ENCODE results near the gene SPI1.

Gene SPI1

DNA sequence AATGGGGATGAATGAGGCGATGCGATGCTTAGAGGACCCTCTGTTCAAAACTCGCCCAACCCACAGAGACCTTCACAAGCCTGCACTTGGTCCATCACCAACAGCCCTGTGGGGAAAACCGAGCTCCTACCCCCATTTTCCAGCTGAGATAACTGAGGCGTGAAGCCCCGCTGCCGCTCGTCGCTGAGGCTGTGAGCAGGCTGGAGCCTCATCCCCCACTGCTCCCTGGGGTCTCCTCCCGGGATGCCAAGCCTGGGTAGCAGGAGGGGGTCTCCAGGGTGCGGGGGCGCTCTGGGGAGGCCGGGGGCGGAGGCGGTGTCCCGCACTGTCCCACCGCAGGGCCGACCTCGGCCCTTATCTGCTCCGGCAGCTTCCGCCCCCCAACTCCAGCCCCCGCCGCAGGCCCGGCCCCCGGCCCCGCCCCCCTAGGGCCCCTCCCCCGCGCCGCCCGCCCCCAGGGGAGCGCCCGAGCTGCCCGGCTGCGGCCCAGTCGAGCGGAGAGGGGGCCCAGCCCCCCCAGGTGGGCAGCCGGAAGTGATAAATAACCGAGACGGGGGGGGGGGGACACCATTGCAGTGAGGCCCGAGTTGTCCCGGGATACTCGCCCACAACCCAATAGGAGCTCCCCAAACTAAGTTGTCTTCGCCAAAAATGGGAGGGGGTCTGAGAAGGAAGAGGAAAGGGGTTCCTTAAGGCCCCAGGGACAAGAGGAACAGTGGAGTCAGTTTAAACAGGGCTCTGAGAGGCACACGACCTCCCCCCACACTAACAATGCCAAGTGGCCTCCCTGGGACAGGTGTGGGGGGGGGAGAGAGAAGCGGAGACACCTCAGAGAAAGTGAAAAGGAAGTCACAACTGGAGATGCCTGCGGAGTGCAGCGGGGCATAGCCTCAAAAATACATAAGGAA is 21.8 kb upstream of the SPI1 start:
- peak overlapping the region; percentile 64 for H3K4me3 ChIP-seq (ENCODE audit: low read length)
- peak overlapping the region; percentile 92 for H3K27ac ChIP-seq (ENCODE audit: low read length)
- H3K9me3 ChIP-seq (ENCODE audit: control insufficient read depth, low read depth, low read length): no peaks in the 10 kb centered on the region
- H3K4me1 ChIP-seq (ENCODE audit: control insufficient read depth, low read depth, low read length): peaks cover 14% of the 10 kb centered on the region
- peak overlapping the region; percentile 53 for H3K9ac ChIP-seq (ENCODE audit: low read length)
- H3K36me3 ChIP-seq (ENCODE audit: control insufficient read depth, low read depth, low read length): no peaks in the 10 kb centered on the region
- H3K27me3 ChIP-seq (ENCODE audit: control insufficient read depth, insufficient read depth, low read length): no peaks in the 10 kb centered on the region

DNA sequence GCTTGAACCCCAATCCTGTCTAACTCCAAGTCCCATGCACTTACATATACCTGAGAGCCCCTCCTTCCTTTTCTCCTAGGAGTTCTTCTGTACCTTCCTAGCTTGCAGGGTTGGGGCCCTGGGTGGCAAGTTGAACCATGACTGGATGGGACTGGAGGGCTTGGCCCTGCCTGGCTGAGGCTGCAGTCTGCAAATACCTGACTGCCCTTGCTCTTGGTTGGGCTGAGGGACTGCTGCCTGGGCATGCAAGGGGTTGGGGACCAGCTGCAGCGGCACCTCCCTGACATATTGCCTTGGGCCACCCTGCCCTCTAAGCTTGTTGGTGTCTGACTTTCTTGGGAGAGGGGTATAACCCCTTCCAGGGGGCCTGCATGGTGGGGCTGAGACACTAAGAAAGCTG is 20.2 kb upstream of the SPI1 start:
- H3K36me3 ChIP-seq (ENCODE audit: control insufficient read depth, low read depth, low read length): no peaks in the 10 kb centered on the region
- H3K27me3 ChIP-seq (ENCODE audit: control insufficient read depth, insufficient read depth, low read length): no peaks in the 10 kb centered on the region
- H3K9ac ChIP-seq (ENCODE audit: low read length): no peak overlapping the region
- H3K4me3 ChIP-seq (ENCODE audit: low read length): no peak overlapping the region
- H3K4me1 ChIP-seq (ENCODE audit: control insufficient read depth, low read depth, low read length): peaks cover 14% of the 10 kb centered on the region
- H3K9me3 ChIP-seq (ENCODE audit: control insufficient read depth, low read depth, low read length): no peaks in the 10 kb centered on the region
- H3K27ac ChIP-seq (ENCODE audit: low read length): no peak overlapping the region

DNA sequence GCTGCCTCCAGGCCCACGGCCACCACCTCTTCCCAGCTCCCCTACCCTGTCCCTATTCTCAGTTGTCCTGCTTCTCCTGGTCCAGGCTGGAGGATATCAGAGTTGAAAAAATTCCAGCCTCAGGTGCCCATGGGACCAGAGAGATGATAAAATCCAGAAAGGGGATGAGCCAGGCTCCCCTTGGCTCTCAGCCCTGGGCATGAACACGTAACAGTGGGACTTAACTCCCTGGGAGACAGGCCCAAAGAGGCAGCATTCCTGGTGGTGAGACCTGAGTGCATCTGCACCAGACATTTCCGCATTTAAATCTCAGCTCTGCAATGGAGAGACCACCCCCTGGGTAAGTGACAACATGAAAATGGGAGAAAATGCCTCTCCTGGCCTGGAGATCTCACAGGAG is 19.7 kb upstream of the SPI1 start:
- Histone ChIP-seq H3K27ac (ENCODE audit: low read length) (no peak overlapping the region), H3K4me1 (ENCODE audit: control insufficient read depth, low read depth, low read length) (peaks cover 14% of the 10 kb centered on the region), H3K27me3 (ENCODE audit: control insufficient read depth, insufficient read depth, low read length) (no peaks in the 10 kb centered on the region), H3K9ac (ENCODE audit: low read length) (no peak overlapping the region), H3K9me3 (ENCODE audit: control insufficient read depth, low read depth, low read length) (no peaks in the 10 kb centered on the region), H3K36me3 (ENCODE audit: control insufficient read depth, low read depth, low read length) (no peaks in the 10 kb centered on the region), H3K4me3 (ENCODE audit: low read length) (no peak overlapping the region)

DNA sequence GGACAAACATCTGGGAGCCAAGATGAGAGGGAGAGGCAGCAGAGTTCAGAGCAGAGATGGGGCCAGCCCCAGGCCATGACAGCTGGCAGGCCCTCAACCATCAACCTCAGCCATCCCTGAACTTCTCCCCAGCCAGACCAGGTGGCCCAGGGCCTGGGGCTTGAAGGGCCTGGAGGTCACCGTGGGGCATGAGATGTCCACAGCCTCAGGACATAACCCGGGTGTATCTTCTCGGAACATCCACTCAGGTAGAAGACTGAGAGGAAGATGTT is 17.6 kb upstream of the SPI1 start:
- H3K27ac ChIP-seq (ENCODE audit: low read length): no peak overlapping the region
- H3K27me3 ChIP-seq (ENCODE audit: control insufficient read depth, insufficient read depth, low read length): no peaks in the 10 kb centered on the region
- no peaks in the 10 kb centered on the region for H3K9me3 ChIP-seq (ENCODE audit: control insufficient read depth, low read depth, low read length)
- no peak overlapping the region for H3K4me3 ChIP-seq (ENCODE audit: low read length)
- peaks cover 7% of the 10 kb centered on the region for H3K4me1 ChIP-seq (ENCODE audit: control insufficient read depth, low read depth, low read length)
- H3K9ac ChIP-seq (ENCODE audit: low read length): no peak overlapping the region
- no peaks in the 10 kb centered on the region for H3K36me3 ChIP-seq (ENCODE audit: control insufficient read depth, low read depth, low read length)

DNA sequence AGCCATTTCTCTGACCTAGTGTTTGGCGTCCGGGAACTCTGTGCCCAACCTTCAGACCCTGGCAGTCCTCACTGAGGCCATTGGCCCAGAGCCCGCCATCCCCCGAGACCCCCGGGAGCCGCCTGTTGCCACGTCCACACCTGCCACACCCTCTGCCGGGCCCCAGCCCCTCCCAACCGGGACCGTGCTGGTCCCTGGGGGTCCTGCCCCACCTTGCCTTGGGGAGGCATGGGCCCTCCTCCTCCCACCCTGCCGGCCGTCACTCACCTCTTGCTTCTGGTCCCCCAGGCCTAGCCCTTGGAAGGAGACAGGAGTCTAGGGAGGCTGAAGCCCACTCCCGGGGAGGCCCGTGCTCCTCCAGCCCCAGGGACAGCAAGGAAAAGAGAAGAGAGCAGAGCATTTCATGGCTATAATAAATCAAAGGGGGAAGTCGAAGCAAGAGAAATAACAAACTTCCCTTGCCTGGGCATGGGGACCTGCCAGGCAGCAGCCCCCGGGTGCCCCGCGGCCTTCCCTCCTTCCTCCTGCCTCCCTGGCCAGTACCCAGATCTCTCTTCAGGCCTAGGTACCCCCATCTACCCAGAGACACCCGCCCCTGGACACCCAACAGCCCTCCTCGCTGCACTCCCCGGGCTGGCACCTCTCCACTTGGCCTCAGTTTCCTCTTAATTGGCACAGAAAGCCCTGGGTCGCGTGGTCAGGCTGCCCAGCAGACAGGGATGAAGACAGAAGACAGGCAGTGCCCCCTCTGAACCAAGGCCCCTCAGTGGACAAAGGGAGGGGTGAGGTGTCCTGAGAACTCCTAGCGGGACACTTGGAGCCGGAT is 17.1 kb upstream of the SPI1 start:
- no peak overlapping the region for H3K9ac ChIP-seq (ENCODE audit: low read length)

DNA sequence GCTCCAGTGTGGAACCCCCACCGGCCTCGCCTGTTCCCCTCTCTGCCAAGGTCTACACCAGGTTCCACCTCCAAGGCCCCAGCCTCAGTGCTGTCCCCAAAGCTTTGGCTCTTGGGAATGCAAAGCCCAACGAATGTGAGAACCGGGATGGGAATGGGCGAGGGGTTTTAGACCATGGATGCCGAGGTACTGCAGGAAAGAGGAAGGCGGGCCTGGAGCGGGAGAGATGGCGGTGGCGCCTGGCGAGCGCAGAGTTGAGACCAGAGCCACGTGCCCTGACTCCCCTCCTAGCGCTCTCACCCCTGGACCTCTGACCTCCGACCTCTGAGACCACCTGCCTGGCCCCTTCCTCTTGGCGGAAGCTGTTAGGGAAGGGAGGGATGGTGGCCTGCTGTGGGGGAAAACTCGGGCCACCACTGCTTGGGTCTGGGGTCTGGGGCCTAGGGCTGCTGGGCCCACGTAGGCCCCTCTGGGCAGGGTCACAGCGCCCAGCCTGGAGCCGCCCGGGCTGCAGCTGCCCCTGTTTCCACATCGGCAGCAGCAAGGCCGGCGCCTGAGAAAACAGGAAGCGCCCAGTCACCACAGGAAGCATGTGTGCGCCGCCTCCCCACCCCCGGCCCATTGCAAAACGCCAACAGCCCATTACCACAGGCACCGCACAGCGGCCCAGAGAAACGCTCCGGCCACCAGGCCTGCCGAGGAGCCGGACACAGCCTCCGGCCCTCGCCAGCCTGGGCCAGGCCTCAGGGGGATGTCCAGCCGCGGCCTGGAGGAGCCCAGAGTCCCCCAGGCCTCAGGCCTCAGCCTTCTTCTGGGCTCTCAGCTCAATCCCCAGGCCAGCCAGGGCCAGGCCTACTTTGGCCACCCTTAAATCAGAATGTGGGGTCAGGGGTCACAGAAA is 16.2 kb upstream of the SPI1 start:
- Histone ChIP-seq H3K4me3 (ENCODE audit: low read length) (no peak overlapping the region), H3K9ac (ENCODE audit: low read length) (no peak overlapping the region), H3K4me1 (ENCODE audit: control insufficient read depth, low read depth, low read length) (no peaks in the 10 kb centered on the region)

More for the DNA sequence above, 17.1 kb upstream of the SPI1 start:
- peaks cover 1% of the 10 kb centered on the region for H3K4me1 ChIP-seq (ENCODE audit: control insufficient read depth, low read depth, low read length)
- no peaks in the 10 kb centered on the region for H3K9me3 ChIP-seq (ENCODE audit: control insufficient read depth, low read depth, low read length)
- no peak overlapping the region for H3K27ac ChIP-seq (ENCODE audit: low read length)
- H3K27me3 ChIP-seq (ENCODE audit: control insufficient read depth, insufficient read depth, low read length): no peaks in the 10 kb centered on the region
- H3K36me3 ChIP-seq (ENCODE audit: control insufficient read depth, low read depth, low read length): no peaks in the 10 kb centered on the region
- H3K4me3 ChIP-seq (ENCODE audit: low read length): no peak overlapping the region

DNA sequence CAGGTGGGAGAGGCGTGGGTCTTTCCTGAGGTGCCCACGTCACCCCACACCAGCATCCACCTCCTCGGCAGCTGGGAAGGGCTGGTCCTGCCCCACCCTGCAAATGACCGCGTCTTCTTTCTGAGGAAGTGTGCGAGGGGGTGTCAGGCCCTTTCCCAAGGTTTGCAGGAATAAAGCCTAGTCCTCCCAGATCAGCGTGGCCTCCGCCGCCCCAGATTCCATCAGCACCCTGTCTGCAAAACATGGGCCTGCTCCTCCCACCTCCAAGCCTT is 15.6 kb upstream of the SPI1 start:
- Histone ChIP-seq H3K36me3 (ENCODE audit: control insufficient read depth, low read depth, low read length) (no peaks in the 10 kb centered on the region), H3K9ac (ENCODE audit: low read length) (no peak overlapping the region), H3K27ac (ENCODE audit: low read length) (no peak overlapping the region), H3K4me3 (ENCODE audit: low read length) (no peak overlapping the region), H3K9me3 (ENCODE audit: control insufficient read depth, low read depth, low read length) (no peaks in the 10 kb centered on the region), H3K27me3 (ENCODE audit: control insufficient read depth, insufficient read depth, low read length) (no peaks in the 10 kb centered on the region), H3K4me1 (ENCODE audit: control insufficient read depth, low read depth, low read length) (no peaks in the 10 kb centered on the region)

More for the DNA sequence above, 16.2 kb upstream of the SPI1 start:
- Histone ChIP-seq H3K9me3 (ENCODE audit: control insufficient read depth, low read depth, low read length) (no peaks in the 10 kb centered on the region), H3K27me3 (ENCODE audit: control insufficient read depth, insufficient read depth, low read length) (no peaks in the 10 kb centered on the region), H3K36me3 (ENCODE audit: control insufficient read depth, low read depth, low read length) (no peaks in the 10 kb centered on the region), H3K27ac (ENCODE audit: low read length) (no peak overlapping the region)

DNA sequence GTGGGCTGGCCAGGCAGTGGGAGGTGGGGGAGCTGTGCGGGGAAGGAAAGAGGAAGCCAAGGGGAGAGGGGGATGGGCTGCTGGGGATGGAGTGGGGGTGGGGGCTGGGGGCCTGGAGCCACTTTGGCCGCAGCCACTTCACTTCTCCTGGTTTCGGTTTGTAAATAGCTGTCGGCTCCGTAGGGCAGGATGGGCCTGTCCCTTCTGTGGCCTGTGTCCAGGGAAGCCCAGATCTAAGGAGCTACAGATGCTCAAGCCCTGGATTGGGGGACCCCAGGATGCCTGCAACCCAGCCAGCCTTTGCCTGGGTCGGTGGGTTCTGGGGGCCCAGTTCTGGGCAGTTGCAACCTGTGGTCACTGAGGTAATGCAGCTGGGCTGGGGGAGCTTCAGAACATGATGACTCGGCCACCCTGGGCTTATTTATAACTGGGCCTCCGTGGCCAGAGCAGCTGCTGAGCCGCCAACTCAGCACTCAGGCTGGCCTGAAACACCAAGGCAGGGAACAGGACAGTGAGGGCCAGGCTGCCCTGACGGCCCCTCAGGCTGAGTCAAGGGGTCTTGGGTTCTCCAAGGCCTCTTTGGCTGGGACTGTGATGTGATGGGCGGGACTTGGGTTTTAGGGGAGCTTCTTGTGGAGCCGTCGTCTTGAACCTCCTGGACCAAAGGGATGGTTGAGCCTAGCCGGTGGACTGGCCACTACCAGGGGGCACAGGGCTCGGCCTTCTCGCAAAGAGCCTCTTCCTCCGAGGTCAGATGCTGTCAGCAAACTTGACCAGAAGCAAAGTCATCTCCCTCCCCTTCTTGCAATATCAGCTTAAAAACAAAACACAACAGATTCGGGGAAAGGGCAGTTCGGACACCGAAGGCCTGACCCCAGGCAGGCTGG is 15.1 kb upstream of the SPI1 start:
- Histone ChIP-seq H3K36me3 (ENCODE audit: control insufficient read depth, low read depth, low read length) (no peaks in the 10 kb centered on the region), H3K4me3 (ENCODE audit: low read length) (no peak overlapping the region), H3K9ac (ENCODE audit: low read length) (no peak overlapping the region), H3K27ac (ENCODE audit: low read length) (no peak overlapping the region), H3K4me1 (ENCODE audit: control insufficient read depth, low read depth, low read length) (no peaks in the 10 kb centered on the region), H3K9me3 (ENCODE audit: control insufficient read depth, low read depth, low read length) (no peaks in the 10 kb centered on the region), H3K27me3 (ENCODE audit: control insufficient read depth, insufficient read depth, low read length) (no peaks in the 10 kb centered on the region)

DNA sequence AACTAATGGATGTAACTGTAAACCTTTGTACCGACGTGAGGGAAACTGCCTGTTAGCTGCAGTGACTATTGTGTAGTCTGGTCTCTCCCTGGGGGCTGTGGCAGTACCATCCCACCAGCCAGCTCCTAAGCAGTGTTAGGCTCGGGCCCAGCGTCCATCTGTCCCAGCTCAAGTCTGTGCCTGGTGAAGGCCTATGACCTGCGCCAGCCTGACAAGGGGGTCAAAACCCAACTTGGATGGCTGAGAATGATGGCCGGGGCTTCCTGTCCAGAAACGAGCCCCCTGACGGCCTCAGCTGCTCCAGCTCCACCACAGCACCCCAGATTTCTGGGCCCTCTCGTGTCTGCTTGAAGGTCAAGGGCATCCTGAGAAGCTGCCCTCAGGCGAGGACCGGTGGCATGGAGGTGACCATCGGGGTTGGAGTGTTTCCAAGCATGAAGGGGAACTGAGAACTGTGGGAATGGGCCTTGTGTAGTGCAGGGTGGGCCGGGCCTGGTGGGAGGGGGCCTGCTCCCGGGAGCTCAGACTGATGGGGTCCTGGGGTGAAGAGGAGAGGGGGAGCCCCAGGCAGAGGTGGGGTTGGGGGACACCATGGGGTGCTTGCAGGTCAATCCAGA is 14.3 kb upstream of the SPI1 start:
- Histone ChIP-seq H3K4me1 (ENCODE audit: control insufficient read depth, low read depth, low read length) (no peaks in the 10 kb centered on the region), H3K27me3 (ENCODE audit: control insufficient read depth, insufficient read depth, low read length) (no peaks in the 10 kb centered on the region), H3K36me3 (ENCODE audit: control insufficient read depth, low read depth, low read length) (no peaks in the 10 kb centered on the region), H3K27ac (ENCODE audit: low read length) (no peak overlapping the region), H3K9ac (ENCODE audit: low read length) (no peak overlapping the region), H3K4me3 (ENCODE audit: low read length) (no peak overlapping the region), H3K9me3 (ENCODE audit: control insufficient read depth, low read depth, low read length) (no peaks in the 10 kb centered on the region)

DNA sequence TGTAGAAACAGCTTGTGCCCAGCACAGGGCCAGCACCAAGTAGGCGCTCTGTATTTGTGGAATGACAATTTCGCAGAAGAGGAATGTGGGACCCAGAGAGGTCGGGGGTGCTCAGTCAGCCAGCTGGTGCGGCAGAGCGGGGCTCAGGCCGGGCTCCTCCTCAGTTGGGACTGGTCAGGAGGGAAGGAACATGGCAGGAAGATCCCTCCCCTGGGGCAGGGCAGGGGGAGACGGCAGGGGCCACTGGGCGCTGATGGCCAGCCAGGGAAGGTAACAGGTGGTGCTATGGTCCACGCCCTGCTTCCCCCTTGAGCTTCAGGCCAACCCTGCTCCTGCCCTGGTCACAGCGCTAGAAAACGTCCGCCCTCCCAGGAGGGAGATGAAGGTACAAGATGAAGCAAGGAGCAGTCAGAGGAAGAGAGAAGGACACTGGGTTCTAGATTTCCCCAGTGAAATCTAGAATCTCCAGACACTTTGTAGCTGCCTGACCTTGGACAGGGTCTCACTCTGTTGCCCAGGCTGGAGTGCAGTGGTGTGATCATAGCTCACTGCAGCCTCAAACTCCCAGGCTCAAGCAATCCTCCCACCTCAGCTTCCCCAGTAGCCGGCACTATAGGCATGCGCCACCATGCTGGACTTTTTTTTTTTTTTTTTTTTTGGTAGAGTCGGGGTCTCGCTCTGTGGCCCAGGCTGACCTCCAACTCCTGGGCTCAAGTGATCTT is 13.5 kb upstream of the SPI1 start:
- H3K27ac ChIP-seq (ENCODE audit: low read length): no peak overlapping the region
- no peak overlapping the region for H3K9ac ChIP-seq (ENCODE audit: low read length)
- H3K9me3 ChIP-seq (ENCODE audit: control insufficient read depth, low read depth, low read length): no peaks in the 10 kb centered on the region
- no peak overlapping the region for H3K4me3 ChIP-seq (ENCODE audit: low read length)
- H3K36me3 ChIP-seq (ENCODE audit: control insufficient read depth, low read depth, low read length): no peaks in the 10 kb centered on the region
- H3K4me1 ChIP-seq (ENCODE audit: control insufficient read depth, low read depth, low read length): no peaks in the 10 kb centered on the region
- no peaks in the 10 kb centered on the region for H3K27me3 ChIP-seq (ENCODE audit: control insufficient read depth, insufficient read depth, low read length)
